ENCODE measurements around the gene ART5. TPM values are rescaled to one million over a fixed set of nuclear protein-coding genes. Genes with fewer than 3 reads are reported as not detected.

Gene ART5
- total RNA-seq, 1 donor, result not detected

Other genes starting within 250 kb of the ART5 start
- not detected for gene ART1, start 3.1 kb upstream of the ART5 start, total RNA-seq
- 0.31 TPM for gene CHRNA10, start 29.4 kb upstream of the ART5 start, total RNA-seq
- gene NUP98, start 155.6 kb upstream of the ART5 start, total RNA-seq, result 227 TPM
- gene PGAP2, start 166.6 kb upstream of the ART5 start, total RNA-seq, result 7.5 TPM
- gene RHOG, start 199.0 kb upstream of the ART5 start, total RNA-seq, result 75.6 TPM
- gene STIM1, start 213.7 kb upstream of the ART5 start, total RNA-seq, result 55.8 TPM